Endothelial cell of umbilical vein (primary cell): ENCODE measurements around the gene RPL9. TPM values are rescaled to one million over a fixed set of nuclear protein-coding genes. Genes with fewer than 3 reads are reported as not detected.

Experiments
- BruUV-seq: library from RNA; stranded (reverse); fragments of 400-500 nt; replicated peaks from 2 replicates; lab custom pipeline; 2021; lab: Mats Ljungman, UMichigan
- CTCF ChIA-PET: fragments of 300-600, 350-600 bp; sonication (Branson Sonifier 250); formaldehyde crosslinking; loops from one replicate; lab custom pipeline; 2021; ENCODE audit warnings: antibody characterized with exemption, inconsistent platforms; lab: Charles Lee
- POLR2A ChIA-PET: fragments of 300-600, 350-600 bp; sonication (Branson Sonifier 250); formaldehyde crosslinking; loops from one replicate; lab custom pipeline; 2021; ENCODE audit warnings: antibody characterized with exemption, inconsistent platforms; lab: Charles Lee
- DNase-seq: peaks from one replicate; pipeline ENCODE4 v3.0.0-alpha.2; 2011; ENCODE audit warnings: low read depth, low spot score
- FAIRE-seq: peaks from 2 replicates; lab custom pipeline; 2011; peaks lifted over from hg19 to GRCh38; lab: Jason Lieb, UNC
- H2AFZ ChIP-seq: 2 replicates; pipeline ENCODE4 v1.6.0; 2012; ENCODE audit warnings: low read depth, low read length, control low read depth, inconsistent platforms
- H3K27ac ChIP-seq: 2 replicates; pipeline ENCODE4 v1.5.1; 2011; ENCODE audit warnings: low read depth, mild to moderate bottlenecking, control low read depth, low read length, moderate library complexity; ENCODE audit not compliant: insufficient read depth
- H3K27me3 ChIP-seq, 2 experiments: 2 replicates each; pipeline versions ENCODE4 v1.6.0 to v1.6.1; 2011; ENCODE audit warnings: low read length in 2 of 2, mixed read lengths in 1 of 2; ENCODE audit not compliant: control insufficient read depth in 2 of 2, insufficient read depth in 2 of 2
- H3K36me3 ChIP-seq, 2 experiments: 2 replicates in 1 of 2; 3 replicates in 1 of 2; pipeline ENCODE4 v1.5.1; 2011; ENCODE audit warnings: low read length in 2 of 2, mild to moderate bottlenecking in 1 of 2, moderate library complexity in 1 of 2; ENCODE audit not compliant: control insufficient read depth in 2 of 2, insufficient read depth in 2 of 2; ENCODE audit errors: extremely low read depth in 1 of 2
- H3K4me1 ChIP-seq: 3 replicates; pipeline ENCODE4 v1.5.1; 2011; ENCODE audit warnings: mild to moderate bottlenecking, low read length; ENCODE audit not compliant: control insufficient read depth, insufficient read depth; ENCODE audit errors: extremely low read depth
- H3K4me2 ChIP-seq: 2 replicates; pipeline ENCODE4 v1.6.1; 2011; ENCODE audit warnings: low read length, control low read depth, mixed read lengths; ENCODE audit not compliant: insufficient read depth
- H3K4me3 ChIP-seq, 3 experiments: fragments of 200-600 bp in 1 of 3; sonication (generic), shearing (Covaris generic) in 1 of 3; replicated peaks in 1 of 3; 2 replicates each; pipeline ENCODE4 v1.5.1; 2011 to 2016; ENCODE audit warnings: control low read depth in 3 of 3, low read length in 3 of 3, mild to moderate bottlenecking in 2 of 3, inconsistent platforms in 1 of 3, low read depth in 1 of 3, moderate library complexity in 1 of 3; ENCODE audit not compliant: insufficient read depth in 1 of 3
- H3K79me2 ChIP-seq: 2 replicates; pipeline ENCODE4 v1.6.0; 2012; ENCODE audit warnings: low read length, inconsistent platforms; ENCODE audit not compliant: control insufficient read depth, insufficient read depth
- H3K9ac ChIP-seq: replicated peaks from 2 replicates; pipeline ENCODE3; 2011; ENCODE audit warnings: low read length, control low read depth; ENCODE audit not compliant: insufficient read depth; ENCODE audit errors: extremely low read depth
- H3K9me1 ChIP-seq: replicated peaks from 3 replicates; pipeline ENCODE4 v1.6.0; 2011; ENCODE audit warnings: mild to moderate bottlenecking, low read length; ENCODE audit not compliant: control insufficient read depth, insufficient read depth; ENCODE audit errors: extremely low read depth
- H3K9me3 ChIP-seq: replicated peaks from 2 replicates; pipeline ENCODE4 v1.5.1; 2012; ENCODE audit warnings: low read length, inconsistent platforms; ENCODE audit not compliant: control insufficient read depth, insufficient read depth
- H4K20me1 ChIP-seq: replicated peaks from 2 replicates; pipeline ENCODE3; 2011; ENCODE audit warnings: mild to moderate bottlenecking, low read length; ENCODE audit not compliant: control insufficient read depth, insufficient read depth; ENCODE audit errors: extremely low read depth
- CTCF ChIP-seq, 2 donors: IDR thresholded peaks; 1 replicate in 1 of 2; 2 replicates in 1 of 2; pipeline ENCODE4 v1.5.1; 2011; ENCODE audit warnings: low read length in 2 of 2, mild to moderate bottlenecking in 2 of 2, moderate library complexity in 2 of 2, control low read depth in 1 of 2, inconsistent platforms in 1 of 2, low read depth in 1 of 2; ENCODE audit not compliant: insufficient read depth in 1 of 2; ENCODE audit errors: extremely low read depth in 1 of 2
- EZH2 ChIP-seq: IDR thresholded peaks from 2 replicates; pipeline ENCODE4 v1.6.1; 2012; ENCODE audit warnings: borderline replicate concordance, low read depth, mild to moderate bottlenecking, moderate library complexity, low read length, inconsistent platforms; ENCODE audit not compliant: severe bottlenecking
- FOS ChIP-seq: IDR thresholded peaks from 2 replicates; pipeline ENCODE4 v1.6.1; 2011; ENCODE audit warnings: mild to moderate bottlenecking, low read length, moderate library complexity, borderline replicate concordance; ENCODE audit not compliant: insufficient read depth
- GATA2 ChIP-seq: IDR thresholded peaks from 2 replicates; pipeline ENCODE4 v1.7.0; 2011; ENCODE audit warnings: low read depth, mild to moderate bottlenecking, moderate library complexity, mixed read lengths, low read length; ENCODE audit not compliant: insufficient read length, insufficient read depth
- JUN ChIP-seq: IDR thresholded peaks from 2 replicates; pipeline ENCODE4 v1.6.1; 2011; ENCODE audit warnings: borderline replicate concordance, low read depth; ENCODE audit not compliant: insufficient read length, insufficient read depth
- MYC ChIP-seq: IDR thresholded peaks from one replicate; pipeline ENCODE4 v1.6.1; 2011; ENCODE audit warnings: mild to moderate bottlenecking, low read depth, low read length
- POLR2A ChIP-seq: IDR thresholded peaks from 2 replicates; pipeline ENCODE4 v1.6.1; 2012; ENCODE audit warnings: low read depth, mild to moderate bottlenecking, control low read depth, low read length
- POLR2AphosphoS5 ChIP-seq: IDR thresholded peaks from 2 replicates; pipeline ENCODE4 v1.6.1; 2012; ENCODE audit warnings: low read depth, mild to moderate bottlenecking, control low read depth, low read length, moderate library complexity; ENCODE audit not compliant: insufficient read depth
- dilution Hi-C: fragments of 300-500 bp; cut with MboI; formaldehyde crosslinking; loops from one replicate; pipeline ENCODE4 v1.15.0; 2019; ENCODE audit warnings: low sequenced_read_pairs; ENCODE audit not compliant: extremely low pct_ligation_motif_present
- intact Hi-C: fragments of 100-400 bp; cut with micrococcal nuclease; formaldehyde crosslinking; loops from one replicate; pipeline ENCODE4 v1.10.0; 2022
- polyA plus RNA-seq, 4 experiments: library from polyadenylated mRNA; depleted of rRNA in 3 of 4; stranded (reverse) in 3 of 4; unstranded in 1 of 4; fragments of >200 nt; gene quantifications; 2 replicates each; pipeline versions ENCODE4 v1.2.1 to v1.2.3, GENCODE V29; 2011 to 2012; ENCODE audit warnings: missing spikeins in 1 of 4
- total RNA-seq: library from RNA; stranded (reverse); gene quantifications from 2 replicates; pipeline ENCODE4 v1.2.3, GENCODE V29; 2021
- TF ChIP-seq, protein P1 (sequence below): IDR thresholded peaks from 2 replicates; pipeline ENCODE4 v1.6.1; 2011; ENCODE audit not compliant: insufficient read depth, insufficient read length

RPL9 gene
- total and polyA plus RNA-seq, 2 donors (not counting 3 experiments of a cell fraction or from before 2014, with no cell fraction given) = 963 to 1,186 TPM

DNA sequence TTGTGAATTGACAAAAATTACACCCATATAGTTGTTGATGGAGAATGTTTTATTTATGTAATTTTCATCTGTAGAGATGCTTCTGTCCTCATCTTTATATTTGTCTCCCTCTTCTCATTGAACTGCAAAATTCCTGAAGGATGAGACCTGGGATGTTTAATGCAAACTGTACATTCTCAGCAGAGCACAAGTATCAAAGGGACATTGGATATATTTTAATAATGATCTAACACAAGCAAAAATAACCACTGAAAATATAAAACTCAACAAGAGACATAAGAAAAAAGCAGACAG, 40.0 kb upstream of the RPL9 start:
- Histone ChIP-seq H3K27ac (no peak overlapping the region), H3K36me3 (peaks cover 9 to 14% of the 10 kb centered on the region in 2 experiments), H4K20me1 (no peaks in the 10 kb centered on the region), H3K4me1 (no peaks in the 10 kb centered on the region), H3K9ac (no peak overlapping the region), H3K4me3 (no peak overlapping the region), H2AFZ (no peak overlapping the region), H3K79me2 (no peaks in the 10 kb centered on the region), H3K4me2 (no peak overlapping the region), H3K9me3 (no peaks in the 10 kb centered on the region), H3K27me3 (no peaks in the 10 kb centered on the region), H3K9me1 (no peaks in the 10 kb centered on the region)
- dilution Hi-C loops = no loop called here
- FAIRE-seq (no peak), DNase-seq (no peak)
- intact Hi-C loops = no loop called here
- ChIA-PET POLR2A (no interaction called here), CTCF (no interaction called here)
- BruUV-seq = no TSS peak
- TF ChIP-seq GATA2 = no peak
- TF ChIP-seq POLR2A = no peak
- no peak for TF ChIP-seq JUN
- TF ChIP-seq POLR2AphosphoS5 = no peak

DNA sequence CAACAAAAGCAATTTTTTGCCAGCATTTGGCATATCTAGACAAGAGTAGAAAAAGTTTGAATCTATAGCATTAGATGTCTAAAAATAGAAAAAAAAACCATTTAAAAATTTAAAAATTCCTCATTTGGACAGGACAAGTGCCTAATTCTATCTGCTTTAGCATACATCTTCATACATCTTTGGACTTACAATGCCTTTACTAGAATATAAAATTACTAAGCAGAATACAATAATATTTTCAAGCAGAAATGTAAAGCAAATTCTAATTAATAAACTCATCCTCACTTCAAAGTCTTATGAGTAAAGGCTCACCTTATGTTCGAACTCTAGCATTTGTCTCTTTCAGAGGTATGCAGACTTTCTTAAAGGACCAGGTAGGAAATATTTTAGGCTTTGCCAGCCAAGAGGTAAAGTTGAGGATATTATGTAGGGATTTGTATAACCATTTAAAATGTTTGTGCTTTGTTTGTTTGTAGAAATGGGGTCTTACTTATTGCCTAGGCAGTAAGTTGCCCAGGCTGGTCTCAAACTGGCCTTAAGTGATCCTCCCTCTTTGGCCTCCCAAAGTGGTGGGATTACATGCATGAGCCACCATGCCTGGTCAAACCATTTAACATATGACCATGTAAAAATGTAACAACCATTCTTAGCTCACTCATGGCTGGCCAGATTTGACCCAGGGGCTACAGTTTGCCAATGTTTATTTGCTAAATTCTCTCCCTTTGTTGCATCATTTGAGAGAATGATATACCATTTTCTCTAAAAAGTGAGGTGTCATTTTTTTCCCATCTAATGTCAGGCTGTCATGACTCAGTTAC, 39.4 kb upstream of the RPL9 start:
- no peak for FAIRE-seq
- no peak overlapping the region for H3K4me2 ChIP-seq
- no peaks in the 10 kb centered on the region for H3K79me2 ChIP-seq
- H3K4me3 ChIP-seq = no peak overlapping the region
- H3K4me1 ChIP-seq = no peaks in the 10 kb centered on the region
- no peak overlapping the region for H2AFZ ChIP-seq
- POLR2A ChIA-PET = no interaction called here
- DNase-seq = no peak
- peaks cover 7 to 8% of the 10 kb centered on the region in 2 experiments for H3K36me3 ChIP-seq
- H3K9me1 ChIP-seq = no peaks in the 10 kb centered on the region
- TF ChIP-seq GATA2 (no peak), POLR2AphosphoS5 (no peak), MYC (no peak), JUN (no peak), EZH2 (no peak), CTCF (IDR thresholded peaks at IDR 0.05; ENCODE audit: extremely low read depth in 1 of 2, insufficient read depth in 1 of 2, low read depth in 1 of 2, low read length in 2 of 2) (no peak), POLR2A (no peak), FOS (no peak)
- TF ChIP-seq, protein P1, sequence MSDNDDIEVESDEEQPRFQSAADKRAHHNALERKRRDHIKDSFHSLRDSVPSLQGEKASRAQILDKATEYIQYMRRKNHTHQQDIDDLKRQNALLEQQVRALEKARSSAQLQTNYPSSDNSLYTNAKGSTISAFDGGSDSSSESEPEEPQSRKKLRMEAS = no peak
- no TSS peak for BruUV-seq
- no peaks in the 10 kb centered on the region for H4K20me1 ChIP-seq
- CTCF ChIA-PET = interaction anchor here (3.1 kb wide), 1 partner anchor 29 kb away, joined by 12 read pairs; no protein-coding TSS in a partner anchor
- dilution Hi-C loops = no loop called here
- H3K9me3 ChIP-seq = no peaks in the 10 kb centered on the region
- intact Hi-C loops = no loop called here
- no peak overlapping the region for H3K27ac ChIP-seq
- no peak overlapping the region for H3K9ac ChIP-seq
- no peaks in the 10 kb centered on the region for H3K27me3 ChIP-seq
